Colonic mucosa (tissue), 4 donors: Measurements from ENCODE around the gene FBXO15. TPM values are rescaled to one million over a fixed set of nuclear protein-coding genes. Genes with fewer than 3 reads are reported as not detected.

Source experiments
- DNase-seq: peaks from one replicate; pipeline ENCODE4 v3.0.0-alpha.2; 2020
- H3K27ac ChIP-seq: fragments of 200-600 bp; one replicate; pipeline ENCODE4 v1.8.0; 2021
- H3K27me3 ChIP-seq: fragments of 200-600 bp; one replicate; pipeline ENCODE4 v1.8.0; 2021
- H3K36me3 ChIP-seq: fragments of 200-600 bp; one replicate; pipeline ENCODE4 v1.8.0; 2021
- H3K4me1 ChIP-seq: fragments of 200-600 bp; one replicate; pipeline ENCODE4 v1.8.0; 2021; ENCODE audit warnings: mild to moderate bottlenecking
- H3K4me3 ChIP-seq: fragments of 200-600 bp; one replicate; pipeline ENCODE4 v1.8.0; 2021
- H3K9ac ChIP-seq, 2 donors: one replicate each; pipeline ENCODE4 v1.7.0; 2013; ENCODE audit warnings: control low read depth in 2 of 2, low read depth in 2 of 2, low read length in 2 of 2
- H3K9me3 ChIP-seq: fragments of 200-600 bp; one replicate; pipeline ENCODE4 v1.8.0; 2021
- CTCF ChIP-seq: fragments of 200-600 bp; IDR thresholded peaks from one replicate; pipeline ENCODE4 v1.8.0; 2022; ENCODE audit warnings: antibody characterized with exemption, mild to moderate bottlenecking
- intact Hi-C: fragments of 100-400 bp; cut with DNase I; formaldehyde crosslinking; loops from one replicate; pipeline ENCODE4 v1.14.1; 2022
- total RNA-seq, 2 donors: library from RNA; stranded (reverse); fragmentation: NEBNext Ultra II Directional in 1 of 2; extraction: Animal tissue kit (Norgen Biotek cat#: 25700) in 1 of 2; gene quantifications; one replicate each; pipeline ENCODE4 v1.2.1, GENCODE V29; 2021
- donor health status: healthy.
- donor health status: DM: no; HTN: no; CAD: no.
- donor health status: DM: no; HTN: no; CAD: no.

The FBXO15 gene
- total RNA-seq, 2 donors from 2014 or later: not detected

- H3K4me3 ChIP-seq: no peak overlapping the region
- H3K9me3 ChIP-seq: no peaks in the 10 kb centered on the region
- no peak for TF ChIP-seq CTCF
- H3K36me3 ChIP-seq: no peaks in the 10 kb centered on the region
- no peak for DNase-seq
- no peaks in the 10 kb centered on the region for H3K27me3 ChIP-seq
- no peaks in the 10 kb centered on the region for H3K4me1 ChIP-seq
- H3K9ac ChIP-seq: no peak overlapping the region
- H3K27ac ChIP-seq: no peak overlapping the region
- intact Hi-C loops: no loop called here
These were observed 84.1 kb downstream of the FBXO15 start for GRCh38 chr18:74063557-74063956.

GRCh38 chr18:74063023-74063422 is 84.6 kb downstream of the FBXO15 start:
- H3K9me3 ChIP-seq: no peaks in the 10 kb centered on the region
- H3K27ac ChIP-seq: no peak overlapping the region
- H3K9ac ChIP-seq: no peak overlapping the region
- intact Hi-C loops: no loop called here
- no peaks in the 10 kb centered on the region for H3K36me3 ChIP-seq
- DNase-seq: no peak
- no peaks in the 10 kb centered on the region for H3K27me3 ChIP-seq
- H3K4me1 ChIP-seq: no peaks in the 10 kb centered on the region
- no peak overlapping the region for H3K4me3 ChIP-seq
- TF ChIP-seq CTCF: no peak

GRCh38 chr18:74062037-74062436 is 85.6 kb downstream of the FBXO15 start:
- no peaks in the 10 kb centered on the region for H3K27me3 ChIP-seq
- no peak overlapping the region for H3K27ac ChIP-seq
- DNase-seq: no peak
- H3K4me1 ChIP-seq: no peaks in the 10 kb centered on the region
- H3K36me3 ChIP-seq: no peaks in the 10 kb centered on the region
- no peak overlapping the region for H3K4me3 ChIP-seq
- no peak overlapping the region for H3K9ac ChIP-seq
- intact Hi-C loops: no loop called here
- no peaks in the 10 kb centered on the region for H3K9me3 ChIP-seq
- TF ChIP-seq CTCF: no peak

GRCh38 chr18:74060579-74060978 is 87.1 kb downstream of the FBXO15 start:
- Histone ChIP-seq H3K27ac (no peak overlapping the region), H3K9me3 (no peaks in the 10 kb centered on the region), H3K9ac (no peak overlapping the region), H3K4me1 (no peaks in the 10 kb centered on the region), H3K36me3 (no peaks in the 10 kb centered on the region), H3K4me3 (no peak overlapping the region), H3K27me3 (no peaks in the 10 kb centered on the region)
- DNase-seq: no peak
- TF ChIP-seq CTCF: no peak
- intact Hi-C loops: no loop called here

GRCh38 chr18:74050807-74051206 is 96.8 kb downstream of the FBXO15 start:
- no peaks in the 10 kb centered on the region for H3K36me3 ChIP-seq
- TF ChIP-seq CTCF: no peak
- no peak overlapping the region for H3K27ac ChIP-seq
- H3K9ac ChIP-seq: no peak overlapping the region
- intact Hi-C loops: no loop called here
- DNase-seq: no peak
- H3K27me3 ChIP-seq: no peaks in the 10 kb centered on the region
- no peaks in the 10 kb centered on the region for H3K4me1 ChIP-seq
- no peak overlapping the region for H3K4me3 ChIP-seq
- H3K9me3 ChIP-seq: no peaks in the 10 kb centered on the region
